Stomach (tissue), 9 donors: Measurements from ENCODE around the gene OPCML. TPM values are rescaled to one million over a fixed set of nuclear protein-coding genes. Genes with fewer than 3 reads are reported as not detected.
A peak's percentile ranks its signal among the peaks of the same experiment; 100 is the strongest.

Experiments used
- DNase-seq, 2 donors: peaks; one replicate each; pipeline versions ENCODE4 v3.0.0 to v3.0.0-alpha.2; 2013 to 2019
- H3K27ac ChIP-seq, 5 donors: fragments of 200-600 bp in 4 of 5; sonication (generic) in 4 of 5; one replicate each; pipeline ENCODE4 v1.5.1; 2013 to 2019; ENCODE audit warnings: mild to moderate bottlenecking in 1 of 5, moderate library complexity in 1 of 5
- H3K27me3 ChIP-seq, 3 donors: fragments of 200-600 bp; sonication (generic); one replicate each; pipeline ENCODE4 v1.5.1; 2017 to 2019; ENCODE audit warnings: mixed run types in 1 of 3
- H3K36me3 ChIP-seq, 4 donors: fragments of 200-600 bp; sonication (generic); 1 replicate in 3 of 4; 2 replicates in 1 of 4; pipeline ENCODE4 v1.5.1; 2016 to 2019
- H3K4me1 ChIP-seq, 4 donors: fragments of 200-600 bp; sonication (generic); one replicate each; pipeline ENCODE4 v1.5.1; 2016 to 2019
- H3K4me3 ChIP-seq, 4 donors: fragments of 200-600 bp; sonication (generic) in 3 of 4; one replicate each; pipeline ENCODE4 v1.5.1; 2016 to 2019; ENCODE audit warnings: mild to moderate bottlenecking in 1 of 4
- H3K9me3 ChIP-seq, 4 donors: fragments of 200-600 bp; sonication (generic); one replicate each; pipeline ENCODE4 v1.5.1; 2016 to 2019
- EP300 ChIP-seq: sonication (generic); formaldehyde crosslinking; IDR thresholded peaks from one replicate; pipeline ENCODE4 v1.6.1; 2017; ENCODE audit warnings: antibody characterized with exemption
- POLR2A ChIP-seq, 4 donors: fragments of 450-650 bp; IDR thresholded peaks; one replicate each; pipeline ENCODE4 v1.6.1; 2016; ENCODE audit warnings: antibody characterized with exemption in 4 of 4, control low read depth in 2 of 4, mild to moderate bottlenecking in 1 of 4, moderate library complexity in 1 of 4
- POLR2AphosphoS5 ChIP-seq, 3 donors: sonication (generic); formaldehyde crosslinking; IDR thresholded peaks; one replicate each; pipeline ENCODE4 v1.6.1; 2016; ENCODE audit warnings: antibody characterized with exemption in 3 of 3
- WGBS, 5 donors: extraction: QIAGEN DNeasy Blood & Tissue Kit in 3 of 5; methylation state at CpG; one replicate each; pipeline versions ENCODE4 v1.1.5 to v1.1.7; 2013 to 2018; 5-methylcytosine and 5-hydroxymethylcytosine counted together
- intact Hi-C: fragments of 100-400 bp; cut with DNase I; formaldehyde crosslinking; loops from one replicate; pipeline ENCODE4 v1.15.1; 2023; ENCODE audit warnings: low total_unique reads
- polyA plus RNA-seq, 3 donors: library from polyadenylated mRNA; stranded (reverse); fragments of 200-250 nt; gene quantifications; one replicate each; pipeline ENCODE4 v1.2.3, GENCODE V29; 2013
- total RNA-seq, 5 donors: library from RNA; depleted of rRNA; stranded (reverse); fragments of >200 nt; gene quantifications; one replicate each; pipeline versions ENCODE4 v1.1.0 to v1.2.3, GENCODE V29; 2014 to 2016
- TF ChIP-seq, protein P1 (sequence below), 7 experiments: fragments of 450-650 bp in 4 of 7; fragments of 200-600 bp in 3 of 7; sonication (generic) in 3 of 7; IDR thresholded peaks; one replicate each; pipeline ENCODE4 v1.5.1; 2016 to 2019; ENCODE audit warnings: antibody characterized with exemption in 7 of 7, control low read depth in 2 of 7, mild to moderate bottlenecking in 1 of 7
- donor health status: healthy with polysubstance abuse.
- donor health status: Bipolar disorder and iron deficiency.
- donor health status: healthy.

The OPCML gene
- total and polyA plus RNA-seq, 8 donors, result 0.03 to 0.92 (median 0.55) TPM; not detected in 3

DNA sequence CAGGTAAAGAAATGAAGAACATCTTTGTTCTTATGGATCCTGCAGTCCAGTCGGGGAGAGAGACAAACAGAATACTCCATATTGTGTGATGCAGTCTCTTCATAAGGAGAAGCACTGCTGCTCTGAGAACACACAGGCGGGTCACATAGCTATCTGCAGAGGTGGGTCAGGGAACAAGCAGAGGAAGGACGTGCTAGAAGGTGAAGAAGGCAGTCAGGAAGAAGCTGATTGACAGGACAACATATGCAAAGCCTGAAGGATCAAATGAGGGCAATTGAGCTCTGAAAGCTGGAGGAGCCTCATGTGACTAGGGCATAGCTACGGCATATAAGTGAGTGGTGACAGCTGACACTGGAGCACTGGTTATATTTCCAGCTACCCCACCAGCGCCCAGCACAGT is 122.5 kb downstream of the OPCML start:
- no peaks in the 10 kb centered on the region for H3K4me1 ChIP-seq
- H3K9me3 ChIP-seq, result no peaks in the 10 kb centered on the region
- H3K27me3 ChIP-seq, result no peaks in the 10 kb centered on the region
- no peak overlapping the region for H3K4me3 ChIP-seq
- 72 to 78% (median 77%) methylated on average over 5 of the region's 5 CpGs for WGBS, 5 donors
- H3K36me3 ChIP-seq, result no peaks in the 10 kb centered on the region
- no peak for DNase-seq
- TF ChIP-seq, protein P1, sequence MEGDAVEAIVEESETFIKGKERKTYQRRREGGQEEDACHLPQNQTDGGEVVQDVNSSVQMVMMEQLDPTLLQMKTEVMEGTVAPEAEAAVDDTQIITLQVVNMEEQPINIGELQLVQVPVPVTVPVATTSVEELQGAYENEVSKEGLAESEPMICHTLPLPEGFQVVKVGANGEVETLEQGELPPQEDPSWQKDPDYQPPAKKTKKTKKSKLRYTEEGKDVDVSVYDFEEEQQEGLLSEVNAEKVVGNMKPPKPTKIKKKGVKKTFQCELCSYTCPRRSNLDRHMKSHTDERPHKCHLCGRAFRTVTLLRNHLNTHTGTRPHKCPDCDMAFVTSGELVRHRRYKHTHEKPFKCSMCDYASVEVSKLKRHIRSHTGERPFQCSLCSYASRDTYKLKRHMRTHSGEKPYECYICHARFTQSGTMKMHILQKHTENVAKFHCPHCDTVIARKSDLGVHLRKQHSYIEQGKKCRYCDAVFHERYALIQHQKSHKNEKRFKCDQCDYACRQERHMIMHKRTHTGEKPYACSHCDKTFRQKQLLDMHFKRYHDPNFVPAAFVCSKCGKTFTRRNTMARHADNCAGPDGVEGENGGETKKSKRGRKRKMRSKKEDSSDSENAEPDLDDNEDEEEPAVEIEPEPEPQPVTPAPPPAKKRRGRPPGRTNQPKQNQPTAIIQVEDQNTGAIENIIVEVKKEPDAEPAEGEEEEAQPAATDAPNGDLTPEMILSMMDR (IDR thresholded peaks at IDR 0.05), result no peak
- no peak for TF ChIP-seq EP300
- TF ChIP-seq POLR2AphosphoS5 (IDR thresholded peaks at IDR 0.05), result no peak
- TF ChIP-seq POLR2A (IDR thresholded peaks at IDR 0.05), result no peak
- intact Hi-C loops, result no loop called here
- no peak overlapping the region for H3K27ac ChIP-seq

DNA sequence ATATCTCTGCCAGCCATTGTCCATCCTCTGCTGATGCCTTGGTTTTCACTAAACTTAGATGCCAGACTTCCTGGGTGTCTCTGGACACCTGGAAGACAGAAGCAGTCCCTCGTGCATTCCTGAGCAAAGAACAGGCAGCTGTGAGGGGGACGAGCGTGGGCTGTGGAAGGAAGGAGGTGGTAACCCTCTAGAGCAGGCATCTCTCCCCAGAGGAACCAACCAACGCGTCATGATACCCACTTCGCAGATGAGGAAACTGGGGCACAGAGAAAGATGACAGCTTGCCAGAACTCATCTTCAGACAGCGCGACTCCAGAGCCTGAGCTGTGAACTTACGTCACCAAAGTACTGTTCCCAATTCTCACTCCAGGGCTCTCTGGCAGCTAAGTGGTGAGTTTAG is 123.4 kb downstream of the OPCML start:
- intact Hi-C loops, result no loop called here
- Histone ChIP-seq H3K4me1 (no peaks in the 10 kb centered on the region), H3K4me3 (no peak overlapping the region), H3K9me3 (no peaks in the 10 kb centered on the region), H3K36me3 (no peaks in the 10 kb centered on the region), H3K27me3 (no peaks in the 10 kb centered on the region), H3K27ac (no peak overlapping the region)
- DNase-seq, result no peak
- TF ChIP-seq, protein P1 (IDR thresholded peaks at IDR 0.05), result no peak
- TF ChIP-seq POLR2AphosphoS5 (IDR thresholded peaks at IDR 0.05), result no peak
- TF ChIP-seq POLR2A (IDR thresholded peaks at IDR 0.05), result no peak
- no peak for TF ChIP-seq EP300
- WGBS, 5 donors, result 83 to 93% (median 87%) methylated on average over 9 of the region's 9 CpGs

DNA sequence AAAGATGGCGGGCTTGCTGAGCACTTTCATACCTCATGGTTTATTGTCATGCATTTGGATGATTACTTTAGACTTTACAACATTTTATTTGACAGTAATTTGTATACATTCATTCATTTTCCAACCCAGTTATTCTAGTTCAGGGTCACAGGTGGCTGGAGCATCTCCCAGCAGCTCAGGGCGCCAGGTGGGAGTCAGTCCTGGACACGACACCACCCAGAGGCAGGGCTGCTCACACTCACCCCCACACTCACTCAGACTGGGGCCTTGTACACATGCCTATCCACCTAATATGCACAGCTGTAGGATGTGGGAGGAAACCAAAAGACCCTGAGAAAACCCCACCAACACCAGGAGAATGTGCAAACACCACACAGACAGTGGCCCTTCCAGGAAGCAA is 123.9 kb downstream of the OPCML start:
- Histone ChIP-seq H3K4me1 (no peaks in the 10 kb centered on the region), H3K36me3 (no peaks in the 10 kb centered on the region), H3K9me3 (no peaks in the 10 kb centered on the region), H3K4me3 (no peak overlapping the region), H3K27ac (no peak overlapping the region), H3K27me3 (no peaks in the 10 kb centered on the region)
- intact Hi-C loops, result no loop called here
- TF ChIP-seq EP300, result no peak
- no peak for TF ChIP-seq POLR2A (IDR thresholded peaks at IDR 0.05)
- TF ChIP-seq, protein P1 (IDR thresholded peaks at IDR 0.05), result no peak
- TF ChIP-seq POLR2AphosphoS5 (IDR thresholded peaks at IDR 0.05), result no peak
- DNase-seq, result no peak
- WGBS, 5 donors, result 83 to 93% (median 87%) methylated on average over 3 of the region's 3 CpGs

DNA sequence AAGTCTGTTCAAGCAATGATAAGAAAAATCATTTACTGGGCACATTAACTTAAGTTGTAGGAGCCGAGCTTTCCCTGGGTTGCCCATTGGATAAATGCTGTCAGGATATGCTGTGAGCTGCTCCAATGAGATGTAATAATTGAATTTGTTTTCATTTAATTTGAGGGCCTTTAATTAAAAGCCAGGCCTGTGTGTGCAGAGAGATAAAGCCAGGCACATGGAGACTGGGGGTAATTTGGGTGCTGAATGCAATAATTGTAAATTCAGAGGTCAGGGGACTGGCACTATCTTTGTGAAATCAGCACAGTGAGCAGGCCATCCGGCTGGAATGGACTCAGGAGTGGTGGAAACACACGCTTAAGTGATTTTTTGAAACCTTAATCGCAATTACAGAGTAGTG is 125.8 kb downstream of the OPCML start:
- WGBS, 5 donors, result 70 to 80% (median 78%) methylated on average over 4 of the region's 4 CpGs
- Histone ChIP-seq H3K4me1 (no peaks in the 10 kb centered on the region), H3K36me3 (no peaks in the 10 kb centered on the region), H3K4me3 (no peak overlapping the region), H3K27me3 (no peaks in the 10 kb centered on the region), H3K27ac (no peak overlapping the region), H3K9me3 (no peaks in the 10 kb centered on the region)
- DNase-seq, result peak in 1 of 2 donors; percentile 20
- intact Hi-C loops, result no loop called here
- TF ChIP-seq EP300, result no peak
- TF ChIP-seq, protein P1 (IDR thresholded peaks at IDR 0.05), result no peak
- TF ChIP-seq POLR2AphosphoS5 (IDR thresholded peaks at IDR 0.05), result no peak
- TF ChIP-seq POLR2A (IDR thresholded peaks at IDR 0.05), result no peak
